HepG2 (cell line): Measurements from ENCODE around the gene TBKBP1. TPM values are rescaled to one million over a fixed set of nuclear protein-coding genes. Genes with fewer than 3 reads are reported as not detected.

ENCODE experiments used
- ATAC-seq: fragments of 200-7000 bp; cut with Tn5 transposase; 3 replicates; pipeline ENCODE4 v1.9.1; 2020; ENCODE audit warnings: mild to moderate bottlenecking, moderate library complexity
- BruUV-seq: library from RNA; stranded (reverse); fragments of 400-500 nt; replicated peaks from 2 replicates; lab custom pipeline; 2021; lab: Mats Ljungman, UMichigan
- CTCF ChIA-PET: fragments of 300-600 bp; formaldehyde crosslinking; extraction: SDS; loops from one replicate; lab custom pipeline; 2021; ENCODE audit warnings: low total read pairs, inconsistent platforms, low intra/inter-chr PET ratio; lab: Yijun Ruan, JAX
- POLR2A ChIA-PET: fragments of 350-600 bp; sonication (Branson Sonifier 250); formaldehyde crosslinking; loops from one replicate; lab custom pipeline; 2020; ENCODE audit warnings: antibody characterized with exemption, inconsistent platforms; lab: Yijun Ruan, JAX
- DNase-seq: peaks from one replicate; pipeline ENCODE4 v3.0.0-alpha.2; 2015; ENCODE audit warnings: low spot score
- FAIRE-seq: peaks from 3 replicates; lab custom pipeline; 2011; peaks lifted over from hg19 to GRCh38; lab: Jason Lieb, UNC
- H2AFZ ChIP-seq: one replicate; pipeline ENCODE4 v1.6.1; 2011; ENCODE audit warnings: low read length, inconsistent platforms
- H3K27ac ChIP-seq: fragments of 300-600 bp; 3 replicates; pipeline ENCODE4 v1.8.0; 2011; ENCODE audit warnings: mixed run types, mild to moderate bottlenecking, mixed read lengths, low read length, inconsistent platforms; ENCODE audit not compliant: insufficient read depth; ENCODE audit errors: extremely low read length
- H3K27me3 ChIP-seq, 2 experiments: fragments of 200-600 bp in 1 of 2; 2 replicates in 1 of 2; 3 replicates in 1 of 2; pipeline versions ENCODE4 v1.6.0 to v1.8.0; 2011; ENCODE audit warnings: low read length in 2 of 2, mild to moderate bottlenecking in 2 of 2, moderate library complexity in 2 of 2, inconsistent platforms in 1 of 2; ENCODE audit not compliant: insufficient read depth in 2 of 2, control insufficient read depth in 1 of 2
- H3K36me3 ChIP-seq, 2 experiments: fragments of 200-600 bp in 1 of 2; replicated peaks in 1 of 2; 2 replicates in 1 of 2; 3 replicates in 1 of 2; pipeline versions ENCODE4 v1.5.1 to v1.8.0; 2011; ENCODE audit warnings: low read length in 2 of 2, inconsistent platforms in 1 of 2; ENCODE audit not compliant: insufficient read depth in 2 of 2, control insufficient read depth in 1 of 2
- H3K4me1 ChIP-seq: 2 replicates; pipeline ENCODE4 v1.5.1; 2012; ENCODE audit warnings: low read length, inconsistent platforms; ENCODE audit not compliant: insufficient read depth
- H3K4me2 ChIP-seq: 2 replicates; pipeline ENCODE4 v1.6.0; 2011; ENCODE audit warnings: low read depth, low read length, inconsistent platforms
- H3K4me3 ChIP-seq, 3 experiments: fragments of 200-600 bp in 1 of 3; sonication (generic), shearing (Covaris generic) in 1 of 3; replicated peaks in 1 of 3; 2 replicates each; pipeline ENCODE4 v1.5.1; 2011 to 2016; ENCODE audit warnings: low read length in 3 of 3, inconsistent platforms in 2 of 3, low read depth in 2 of 3, mild to moderate bottlenecking in 2 of 3, control low read depth in 1 of 3, mixed read lengths in 1 of 3; ENCODE audit not compliant: insufficient read depth in 1 of 3
- H3K79me2 ChIP-seq: one replicate; pipeline ENCODE4 v1.6.1; 2011; ENCODE audit warnings: low read length, inconsistent platforms; ENCODE audit not compliant: insufficient read depth
- H3K9ac ChIP-seq: 2 replicates; pipeline ENCODE4 v1.6.0; 2011; ENCODE audit warnings: mild to moderate bottlenecking, low read depth, low read length, inconsistent platforms; ENCODE audit not compliant: insufficient read depth
- H3K9me3 ChIP-seq: 2 replicates; pipeline ENCODE4 v1.5.1; 2012; ENCODE audit warnings: mild to moderate bottlenecking, low read length
- H4K20me1 ChIP-seq: 2 replicates; pipeline ENCODE4 v1.6.0; 2011; ENCODE audit warnings: inconsistent platforms, mild to moderate bottlenecking, low read length, moderate library complexity; ENCODE audit not compliant: insufficient read depth
- ATF6 ChIP-seq: sonication (generic); formaldehyde crosslinking; conservative IDR thresholded peaks from 2 replicates; pipeline ENCODE4 v1.4.0; 2020; ENCODE audit warnings: missing genetic modification reagents
- ELF1 ChIP-seq: sonication (generic); formaldehyde crosslinking; IDR thresholded peaks from 2 replicates; pipeline ENCODE4 v1.4.0; 2020; ENCODE audit warnings: missing genetic modification reagents
- GATA4 ChIP-seq: sonication (generic); IDR thresholded peaks from 2 replicates; pipeline ENCODE4 v1.6.1; 2016; ENCODE audit warnings: antibody characterized with exemption, low read depth, borderline replicate concordance
- KDM4B ChIP-seq: sonication (generic); formaldehyde crosslinking; IDR thresholded peaks from 2 replicates; pipeline ENCODE4 v1.4.0; 2020; ENCODE audit warnings: missing genetic modification reagents
- KDM5B ChIP-seq: sonication (generic); formaldehyde crosslinking; IDR thresholded peaks from 2 replicates; pipeline ENCODE4 v1.4.0; 2020; ENCODE audit warnings: missing genetic modification reagents, mild to moderate bottlenecking, borderline replicate concordance
- KLF12 ChIP-seq: sonication (generic); formaldehyde crosslinking; IDR thresholded peaks from 2 replicates; pipeline ENCODE4 v1.4.0; 2020; ENCODE audit warnings: missing genetic modification reagents, borderline replicate concordance
- RFX1 ChIP-seq: fragments of 450-650 bp; IDR thresholded peaks from 2 replicates; pipeline ENCODE4 v1.6.1; 2017
- RFX3 ChIP-seq: IDR thresholded peaks from 2 replicates; pipeline ENCODE4 v1.6.1; 2016; ENCODE audit warnings: missing biosample characterization, missing genetic modification reagents
- SALL2 ChIP-seq: sonication (generic); formaldehyde crosslinking; IDR thresholded peaks from 2 replicates; pipeline ENCODE4 v1.8.1; 2023; ENCODE audit warnings: mild to moderate bottlenecking, missing genetic modification reagents, inconsistent platforms
- ZBTB46 ChIP-seq: sonication (generic); formaldehyde crosslinking; IDR thresholded peaks from 2 replicates; pipeline ENCODE4 v1.4.0; 2020; ENCODE audit warnings: mild to moderate bottlenecking, missing genetic modification reagents, borderline replicate concordance
- ZKSCAN5 ChIP-seq: sonication (generic); formaldehyde crosslinking; IDR thresholded peaks from 2 replicates; pipeline ENCODE4 v1.5.1; 2020; ENCODE audit warnings: mild to moderate bottlenecking, missing genetic modification reagents
- ZNF460 ChIP-seq: sonication (generic); formaldehyde crosslinking; IDR thresholded peaks from 2 replicates; pipeline ENCODE4 v1.5.1; 2020; ENCODE audit warnings: missing genetic modification reagents, mild to moderate bottlenecking, borderline replicate concordance
- ZNF607 ChIP-seq: sonication (generic); formaldehyde crosslinking; IDR thresholded peaks from 2 replicates; pipeline ENCODE4 v1.5.1; 2020; ENCODE audit warnings: missing genetic modification reagents, mild to moderate bottlenecking, borderline replicate concordance
- ZNF768 ChIP-seq: sonication (generic); formaldehyde crosslinking; IDR thresholded peaks from 2 replicates; pipeline ENCODE4 v1.4.0; 2020; ENCODE audit warnings: missing genetic modification reagents
- WGBS: methylation state at CpG from one replicate; pipeline ENCODE4 v1.1.6; 2017; ENCODE audit warnings: low lambda C conversion rate; 5-methylcytosine and 5-hydroxymethylcytosine counted together
- in situ Hi-C: cut with HindIII; loops from 2 replicates; pipeline ENCODE4 v1.10.0; 2017; ENCODE audit warnings: low pct_unique_long_range_greater_than_20kb; ENCODE audit not compliant: extremely low pct_ligation_motif_present
- intact Hi-C: fragments of 100-400 bp; cut with micrococcal nuclease; formaldehyde crosslinking; loops from one replicate; pipeline ENCODE4 v1.10.0; 2022; ENCODE audit not compliant: unreplicated experiment
- polyA plus RNA-seq, 8 experiments: library from polyadenylated mRNA; depleted of rRNA in 3 of 8; stranded (reverse) in 7 of 8; unstranded in 1 of 8; fragments of >200 nt; fragmentation: Illumina TruSeq in 4 of 8; extraction: Trizol in 4 of 8; gene quantifications; 2 replicates each; pipeline versions ENCODE4 v1.2.1 to v1.2.3, GENCODE V29; 2011 to 2016; ENCODE audit warnings: low read depth in 4 of 8, missing spikeins in 1 of 8, mixed read lengths in 1 of 8; ENCODE audit not compliant: insufficient read depth in 1 of 8
- total RNA-seq, 5 experiments: library from RNA; depleted of rRNA; stranded (reverse); fragments of >200 nt; fragmentation: Illumina TruSeq; extraction: Trizol; gene quantifications; 2 replicates each; pipeline ENCODE4 v1.2.3, GENCODE V29; 2016; ENCODE audit warnings: low read depth in 1 of 5
- TF ChIP-seq, protein P1 (sequence below): sonication (generic); formaldehyde crosslinking; IDR thresholded peaks from 2 replicates; pipeline ENCODE4 v1.4.0; 2020; ENCODE audit warnings: missing genetic modification reagents
- TF ChIP-seq, protein P2 (sequence below), 2 experiments: IDR thresholded peaks; 2 replicates each; pipeline ENCODE4 v1.6.1; 2011 to 2012; ENCODE audit warnings: low read length in 2 of 2, borderline replicate concordance in 1 of 2, low read depth in 1 of 2, mild to moderate bottlenecking in 1 of 2, moderate library complexity in 1 of 2
- TF ChIP-seq, protein P3 (sequence below): sonication (generic); formaldehyde crosslinking; IDR thresholded peaks from 2 replicates; pipeline ENCODE4 v1.4.0; 2020; ENCODE audit warnings: mild to moderate bottlenecking, missing genetic modification reagents

Gene TBKBP1
- total and polyA plus RNA-seq, 2 of the 13 experiments (the other 11 are each of a cell fraction or from before 2014, with no cell fraction given) = 2.6 to 7.0 TPM

DNA sequence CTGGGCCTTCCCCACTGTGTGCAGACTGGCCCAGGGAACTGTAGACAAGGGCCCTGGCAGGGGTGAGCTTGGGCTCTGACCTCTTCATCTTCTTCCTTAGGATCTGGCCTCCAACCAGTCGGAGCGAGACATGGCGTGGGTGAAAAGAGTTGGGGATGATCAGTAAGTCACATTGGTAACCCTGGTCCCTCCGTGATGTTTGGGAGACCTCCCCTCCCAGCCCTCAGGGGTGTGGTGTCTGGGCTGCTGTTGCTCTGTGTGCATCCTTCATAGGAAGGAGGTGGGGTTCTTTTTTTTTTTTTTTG lies 5.5 kb downstream of the TBKBP1 start:
- ATAC-seq (no peak), FAIRE-seq (no peak)
- in situ Hi-C loops = no loop called here

More for the DNA sequence above, 5.5 kb downstream of the TBKBP1 start:
- no peaks in the 10 kb centered on the region for H3K79me2 ChIP-seq
- no peak overlapping the region for H3K4me2 ChIP-seq
- BruUV-seq = no TSS peak
- peaks cover 18% of the 10 kb centered on the region for H3K4me1 ChIP-seq
- WGBS = 94% methylated on average over 4 of the region's 4 CpGs
- intact Hi-C loops = loop anchor here (2.0 kb wide), 1 partner anchor 43 kb away; no protein-coding TSS in a partner anchor
- no peak overlapping the region for H2AFZ ChIP-seq
- ChIA-PET CTCF (interaction anchor here (0.6 to 1.5 kb wide), 3 partner anchors 18 to 46 kb away, joined by 3 to 5 read pairs (median 3); no protein-coding TSS in a partner anchor), POLR2A (no interaction called here)
- H3K27me3 ChIP-seq = no peaks in the 10 kb centered on the region
- H3K4me3 ChIP-seq = no peak overlapping the region
- no peak for TF ChIP-seq ZNF607 (CRISPR knock-in tag)
- TF ChIP-seq ZKSCAN5 (CRISPR knock-in tag) = no peak
- TF ChIP-seq KLF12 (CRISPR knock-in tag) = no peak
- TF ChIP-seq ATF6 (CRISPR knock-in tag) = no peak
- TF ChIP-seq, protein P1, sequence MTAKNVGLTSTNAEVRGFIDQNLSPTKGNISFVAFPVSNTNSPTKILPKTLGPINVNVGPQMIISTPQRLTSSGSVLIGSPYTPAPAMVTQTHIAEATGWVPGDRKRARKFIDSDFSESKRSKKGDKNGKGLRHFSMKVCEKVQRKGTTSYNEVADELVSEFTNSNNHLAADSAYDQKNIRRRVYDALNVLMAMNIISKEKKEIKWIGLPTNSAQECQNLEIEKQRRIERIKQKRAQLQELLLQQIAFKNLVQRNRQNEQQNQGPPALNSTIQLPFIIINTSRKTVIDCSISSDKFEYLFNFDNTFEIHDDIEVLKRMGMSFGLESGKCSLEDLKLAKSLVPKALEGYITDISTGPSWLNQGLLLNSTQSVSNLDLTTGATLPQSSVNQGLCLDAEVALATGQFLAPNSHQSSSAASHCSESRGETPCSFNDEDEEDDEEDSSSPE (CRISPR knock-in tag) = no peak
- no peak for TF ChIP-seq GATA4
- TF ChIP-seq SALL2 = no peak
- TF ChIP-seq, protein P2, sequence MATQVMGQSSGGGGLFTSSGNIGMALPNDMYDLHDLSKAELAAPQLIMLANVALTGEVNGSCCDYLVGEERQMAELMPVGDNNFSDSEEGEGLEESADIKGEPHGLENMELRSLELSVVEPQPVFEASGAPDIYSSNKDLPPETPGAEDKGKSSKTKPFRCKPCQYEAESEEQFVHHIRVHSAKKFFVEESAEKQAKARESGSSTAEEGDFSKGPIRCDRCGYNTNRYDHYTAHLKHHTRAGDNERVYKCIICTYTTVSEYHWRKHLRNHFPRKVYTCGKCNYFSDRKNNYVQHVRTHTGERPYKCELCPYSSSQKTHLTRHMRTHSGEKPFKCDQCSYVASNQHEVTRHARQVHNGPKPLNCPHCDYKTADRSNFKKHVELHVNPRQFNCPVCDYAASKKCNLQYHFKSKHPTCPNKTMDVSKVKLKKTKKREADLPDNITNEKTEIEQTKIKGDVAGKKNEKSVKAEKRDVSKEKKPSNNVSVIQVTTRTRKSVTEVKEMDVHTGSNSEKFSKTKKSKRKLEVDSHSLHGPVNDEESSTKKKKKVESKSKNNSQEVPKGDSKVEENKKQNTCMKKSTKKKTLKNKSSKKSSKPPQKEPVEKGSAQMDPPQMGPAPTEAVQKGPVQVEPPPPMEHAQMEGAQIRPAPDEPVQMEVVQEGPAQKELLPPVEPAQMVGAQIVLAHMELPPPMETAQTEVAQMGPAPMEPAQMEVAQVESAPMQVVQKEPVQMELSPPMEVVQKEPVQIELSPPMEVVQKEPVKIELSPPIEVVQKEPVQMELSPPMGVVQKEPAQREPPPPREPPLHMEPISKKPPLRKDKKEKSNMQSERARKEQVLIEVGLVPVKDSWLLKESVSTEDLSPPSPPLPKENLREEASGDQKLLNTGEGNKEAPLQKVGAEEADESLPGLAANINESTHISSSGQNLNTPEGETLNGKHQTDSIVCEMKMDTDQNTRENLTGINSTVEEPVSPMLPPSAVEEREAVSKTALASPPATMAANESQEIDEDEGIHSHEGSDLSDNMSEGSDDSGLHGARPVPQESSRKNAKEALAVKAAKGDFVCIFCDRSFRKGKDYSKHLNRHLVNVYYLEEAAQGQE (IDR thresholded peaks at IDR 0.05; ENCODE audit: borderline replicate concordance in 1 of 2, low read depth in 1 of 2, low read length in 2 of 2) = no peak
- no peak for TF ChIP-seq ZNF768
- TF ChIP-seq RFX3 = no peak
- no peak for TF ChIP-seq ZNF460 (CRISPR knock-in tag)
- TF ChIP-seq ELF1 (CRISPR knock-in tag) = no peak
- no peak for TF ChIP-seq KDM5B (CRISPR knock-in tag)
- TF ChIP-seq, protein P3, sequence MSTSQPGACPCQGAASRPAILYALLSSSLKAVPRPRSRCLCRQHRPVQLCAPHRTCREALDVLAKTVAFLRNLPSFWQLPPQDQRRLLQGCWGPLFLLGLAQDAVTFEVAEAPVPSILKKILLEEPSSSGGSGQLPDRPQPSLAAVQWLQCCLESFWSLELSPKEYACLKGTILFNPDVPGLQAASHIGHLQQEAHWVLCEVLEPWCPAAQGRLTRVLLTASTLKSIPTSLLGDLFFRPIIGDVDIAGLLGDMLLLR (CRISPR knock-in tag) = no peak
- no peak for TF ChIP-seq RFX1
- TF ChIP-seq ZBTB46 (CRISPR knock-in tag) = no peak
- TF ChIP-seq KDM4B (CRISPR knock-in tag) = no peak
- H3K36me3 ChIP-seq = peaks cover 0 to 1% of the 10 kb centered on the region in 2 experiments; a peak in 1 of 5 replicates
- no peak overlapping the region for H3K9ac ChIP-seq
- H3K27ac ChIP-seq = no peak overlapping the region
- DNase-seq = no peak
- no peaks in the 10 kb centered on the region for H3K9me3 ChIP-seq
- no peaks in the 10 kb centered on the region for H4K20me1 ChIP-seq
